Endothelial cell (in vitro differentiated cells): ENCODE data around the gene WDFY3. TPM values are rescaled to one million over a fixed set of nuclear protein-coding genes. Genes with fewer than 3 reads are reported as not detected.
A peak's percentile ranks its signal among the peaks of the same experiment; 100 is the strongest.

Experiments
- DNase-seq: peaks from one replicate; pipeline ENCODE4 v3.0.0; 2021; ENCODE audit warnings: low spot score
- H3K27ac Mint-ChIP-seq: one replicate; pipeline ENCODE4 v1.8.0; 2021; ENCODE audit warnings: mixed read lengths, inconsistent platforms; ENCODE audit not compliant: unreplicated experiment
- H3K27me3 Mint-ChIP-seq: one replicate; pipeline ENCODE4 v1.8.0; 2021; ENCODE audit warnings: mild to moderate bottlenecking, moderate library complexity, mixed read lengths, inconsistent platforms; ENCODE audit not compliant: unreplicated experiment
- H3K36me3 Mint-ChIP-seq: one replicate; pipeline ENCODE4 v1.8.0; 2021; ENCODE audit warnings: mild to moderate bottlenecking, low read depth, mixed read lengths, inconsistent platforms; ENCODE audit not compliant: unreplicated experiment
- H3K4me1 Mint-ChIP-seq: one replicate; pipeline ENCODE4 v1.8.0; 2021; ENCODE audit warnings: mild to moderate bottlenecking, mixed read lengths, inconsistent platforms; ENCODE audit not compliant: unreplicated experiment
- H3K4me3 Mint-ChIP-seq: one replicate; pipeline ENCODE4 v1.8.0; 2021; ENCODE audit warnings: mild to moderate bottlenecking, mixed read lengths, inconsistent platforms; ENCODE audit not compliant: unreplicated experiment
- H3K9me3 Mint-ChIP-seq: one replicate; pipeline ENCODE4 v1.8.0; 2021; ENCODE audit warnings: mixed read lengths, inconsistent platforms; ENCODE audit not compliant: unreplicated experiment
- total RNA-seq: library from RNA; stranded (reverse); fragmentation: NEBNext Ultra II Directional; extraction: Animal tissue kit (Norgen Biotek cat#: 25700); gene quantifications from one replicate; pipeline ENCODE4 v1.2.1, GENCODE V29; 2021; ENCODE audit not compliant: unreplicated experiment
- TF ChIP-seq, protein P1 (sequence below): fragments of 200-600 bp; sonication (generic); IDR thresholded peaks from one replicate; pipeline ENCODE4 v1.5.0; 2021; ENCODE audit warnings: antibody characterized with exemption; ENCODE audit not compliant: unreplicated experiment

WDFY3 gene
- total RNA-seq, 1 donor from 2014 or later: 94.8 TPM

DNA sequence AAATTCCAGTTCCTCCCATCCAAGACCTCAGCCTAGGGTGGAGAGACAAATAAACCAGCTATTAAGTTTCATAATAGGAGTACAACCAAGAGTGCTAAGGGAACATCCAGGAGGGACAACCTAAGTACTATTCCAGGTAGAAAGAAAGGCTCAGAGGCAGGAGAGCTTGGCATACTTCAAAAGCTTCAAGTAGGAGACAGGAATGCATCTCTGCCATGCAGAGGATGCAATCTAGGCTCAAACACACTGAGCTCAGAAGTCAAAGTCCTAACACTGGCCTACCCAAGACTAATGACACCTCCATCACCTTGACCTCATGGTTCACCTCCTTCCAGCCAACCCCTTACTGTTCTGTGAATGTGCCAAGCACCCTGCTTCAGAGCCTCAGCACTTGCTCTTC is 8.1 kb downstream of the WDFY3 start:
- no peak for DNase-seq
- H3K27ac Mint-ChIP-seq: peak overlapping the region; percentile 70
- no peaks in the 10 kb centered on the region for H3K27me3 Mint-ChIP-seq
- peaks cover 3% of the 10 kb centered on the region for H3K36me3 Mint-ChIP-seq
- H3K9me3 Mint-ChIP-seq: no peaks in the 10 kb centered on the region
- H3K4me1 Mint-ChIP-seq: peaks cover 24% of the 10 kb centered on the region
- TF ChIP-seq, protein P1, sequence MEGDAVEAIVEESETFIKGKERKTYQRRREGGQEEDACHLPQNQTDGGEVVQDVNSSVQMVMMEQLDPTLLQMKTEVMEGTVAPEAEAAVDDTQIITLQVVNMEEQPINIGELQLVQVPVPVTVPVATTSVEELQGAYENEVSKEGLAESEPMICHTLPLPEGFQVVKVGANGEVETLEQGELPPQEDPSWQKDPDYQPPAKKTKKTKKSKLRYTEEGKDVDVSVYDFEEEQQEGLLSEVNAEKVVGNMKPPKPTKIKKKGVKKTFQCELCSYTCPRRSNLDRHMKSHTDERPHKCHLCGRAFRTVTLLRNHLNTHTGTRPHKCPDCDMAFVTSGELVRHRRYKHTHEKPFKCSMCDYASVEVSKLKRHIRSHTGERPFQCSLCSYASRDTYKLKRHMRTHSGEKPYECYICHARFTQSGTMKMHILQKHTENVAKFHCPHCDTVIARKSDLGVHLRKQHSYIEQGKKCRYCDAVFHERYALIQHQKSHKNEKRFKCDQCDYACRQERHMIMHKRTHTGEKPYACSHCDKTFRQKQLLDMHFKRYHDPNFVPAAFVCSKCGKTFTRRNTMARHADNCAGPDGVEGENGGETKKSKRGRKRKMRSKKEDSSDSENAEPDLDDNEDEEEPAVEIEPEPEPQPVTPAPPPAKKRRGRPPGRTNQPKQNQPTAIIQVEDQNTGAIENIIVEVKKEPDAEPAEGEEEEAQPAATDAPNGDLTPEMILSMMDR: no peak
- no peak overlapping the region for H3K4me3 Mint-ChIP-seq

GRCh38 chr4:84957514-84958420 is 8.7 kb downstream of the WDFY3 start:
- Mint-ChIP-seq H3K9me3 (no peaks in the 10 kb centered on the region), H3K4me1 (peaks cover 24% of the 10 kb centered on the region), H3K36me3 (peaks cover 3% of the 10 kb centered on the region), H3K4me3 (no peak overlapping the region), H3K27me3 (no peaks in the 10 kb centered on the region), H3K27ac (no peak overlapping the region)
- TF ChIP-seq, protein P1: no peak
- DNase-seq: no peak

GRCh38 chr4:84956014-84956413 is 10.5 kb downstream of the WDFY3 start:
- H3K27me3 Mint-ChIP-seq: no peaks in the 10 kb centered on the region
- TF ChIP-seq, protein P1: no peak
- no peak overlapping the region for H3K4me3 Mint-ChIP-seq
- peak overlapping the region; percentile 59 for H3K27ac Mint-ChIP-seq
- H3K9me3 Mint-ChIP-seq: no peaks in the 10 kb centered on the region
- peaks cover 19% of the 10 kb centered on the region for H3K4me1 Mint-ChIP-seq
- no peak for DNase-seq
- H3K36me3 Mint-ChIP-seq: no peaks in the 10 kb centered on the region

DNA sequence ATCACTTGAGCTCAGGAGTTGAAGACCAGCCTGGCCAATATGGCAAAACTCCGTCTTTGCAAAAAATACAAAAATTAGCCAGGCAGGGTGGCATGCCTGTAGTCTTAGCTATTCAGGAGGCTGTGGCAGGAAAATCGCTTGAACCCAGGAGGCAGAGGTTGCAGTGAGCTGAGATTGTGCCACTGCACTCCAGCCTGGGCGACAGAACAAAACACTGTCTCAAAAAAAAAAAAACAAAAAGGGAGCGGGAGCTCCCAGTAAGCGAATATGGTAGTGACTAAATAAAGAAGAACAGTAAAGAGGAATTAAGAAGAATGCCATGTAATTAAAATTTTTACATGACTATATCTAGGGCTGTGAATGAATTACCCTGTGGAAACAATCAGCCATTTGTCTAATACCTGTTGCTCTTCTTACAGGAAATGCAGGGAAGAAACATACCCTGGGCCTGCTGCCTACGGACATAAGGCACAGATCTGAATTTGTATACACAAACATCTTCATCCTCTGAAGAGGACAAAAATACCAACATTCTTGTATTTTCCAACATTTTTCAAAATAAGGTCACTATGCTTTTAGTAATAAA is 11.4 kb downstream of the WDFY3 start:
- H3K27ac Mint-ChIP-seq: peak overlapping the region; percentile 49
- no peaks in the 10 kb centered on the region for H3K27me3 Mint-ChIP-seq
- H3K4me1 Mint-ChIP-seq: peaks cover 16% of the 10 kb centered on the region
- no peaks in the 10 kb centered on the region for H3K9me3 Mint-ChIP-seq
- no peaks in the 10 kb centered on the region for H3K36me3 Mint-ChIP-seq
- H3K4me3 Mint-ChIP-seq: no peak overlapping the region
- TF ChIP-seq, protein P1: no peak
- no peak for DNase-seq

DNA sequence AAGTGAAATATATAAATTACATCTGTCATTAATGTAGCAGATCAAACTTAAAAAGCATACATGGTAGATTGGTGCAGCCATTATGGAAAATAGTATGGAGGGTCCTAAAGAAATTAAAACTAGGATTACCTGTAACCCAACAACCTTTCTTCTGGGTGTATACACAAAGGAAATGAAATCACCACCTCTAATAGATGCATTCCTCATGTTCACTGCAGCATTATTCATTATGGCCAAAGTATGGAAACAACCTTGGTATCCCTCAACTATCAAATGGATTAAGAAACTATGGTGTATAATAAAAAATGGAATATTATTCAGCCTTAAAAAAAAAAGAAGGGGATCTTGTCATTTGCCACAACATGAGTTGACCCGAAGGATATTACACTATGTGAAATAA is 13.7 kb downstream of the WDFY3 start:
- Mint-ChIP-seq H3K4me3 (no peak overlapping the region), H3K9me3 (no peaks in the 10 kb centered on the region), H3K36me3 (no peaks in the 10 kb centered on the region), H3K4me1 (peaks cover 24% of the 10 kb centered on the region), H3K27me3 (peaks cover 1% of the 10 kb centered on the region), H3K27ac (no peak overlapping the region)
- DNase-seq: no peak
- TF ChIP-seq, protein P1: no peak
